IMR-90 (cell line): ENCODE results near the gene TTLL7. TPM values are rescaled to one million over a fixed set of nuclear protein-coding genes. Genes with fewer than 3 reads are reported as not detected.

Source experiments
- ATAC-seq: fragments of 200-7000 bp; cut with Tn5 transposase; 2 replicates; pipeline ENCODE4 v1.9.1; 2020; ENCODE audit warnings: low read depth, mild to moderate bottlenecking, moderate library complexity
- BruUV-seq: library from RNA; stranded (reverse); fragments of 400-500 nt; replicated peaks from 2 replicates; lab custom pipeline; 2021; lab: Mats Ljungman, UMichigan
- CTCF ChIA-PET: fragments of 300-600 bp; formaldehyde crosslinking; extraction: SDS; loops from one replicate; lab custom pipeline; 2021; ENCODE audit warnings: antibody characterized with exemption; lab: Yijun Ruan, JAX
- POLR2A ChIA-PET: fragments of 300-600 bp; sonication (Branson Sonifier 250); formaldehyde crosslinking; loops from one replicate; lab custom pipeline; 2022; ENCODE audit warnings: antibody characterized with exemption; ENCODE audit not compliant: unreplicated experiment; lab: Charles Lee
- DNase-seq: peaks from one replicate; pipeline ENCODE4 v3.0.0; 2013
- H2AFZ ChIP-seq: replicated peaks from 2 replicates; pipeline ENCODE3; 2013; ENCODE audit warnings: low read length, mild to moderate bottlenecking; ENCODE audit not compliant: poor library complexity
- H2AK5ac ChIP-seq: 2 replicates; pipeline ENCODE4 v1.6.1; 2013; ENCODE audit warnings: low read depth, low read length, inconsistent platforms
- H2AK9ac ChIP-seq: replicated peaks from 2 replicates; pipeline ENCODE3; 2013; ENCODE audit warnings: mild to moderate bottlenecking, low read depth, low read length, moderate library complexity; ENCODE audit not compliant: poor library complexity
- H2BK120ac ChIP-seq: 2 replicates; pipeline ENCODE4 v1.6.1; 2013; ENCODE audit warnings: low read depth, low read length, inconsistent platforms
- H2BK15ac ChIP-seq: 3 replicates; pipeline ENCODE4 v1.6.1; 2013; ENCODE audit warnings: low read depth, low read length, inconsistent platforms
- H2BK20ac ChIP-seq: 2 replicates; pipeline ENCODE4 v1.6.1; 2013; ENCODE audit warnings: low read depth, mild to moderate bottlenecking, inconsistent platforms, low read length, moderate library complexity
- H2BK5ac ChIP-seq: 2 replicates; pipeline ENCODE4 v1.6.1; 2013; ENCODE audit warnings: mild to moderate bottlenecking, low read depth, low read length, inconsistent platforms; ENCODE audit not compliant: poor library complexity, severe bottlenecking
- H3K14ac ChIP-seq: replicated peaks from 2 replicates; pipeline ENCODE4 v1.6.1; 2013; ENCODE audit warnings: low read depth, low read length, inconsistent platforms
- H3K18ac ChIP-seq: 2 replicates; pipeline ENCODE4 v1.6.1; 2013; ENCODE audit warnings: low read depth, low read length, control low read depth
- H3K23ac ChIP-seq: 2 replicates; pipeline ENCODE4 v1.6.1; 2013; ENCODE audit warnings: low read depth, low read length, inconsistent platforms
- H3K27ac ChIP-seq: 2 replicates; pipeline ENCODE4 v1.5.1; 2013; ENCODE audit warnings: mild to moderate bottlenecking, control low read depth, low read length; ENCODE audit not compliant: insufficient read depth
- H3K27me3 ChIP-seq: 2 replicates; pipeline ENCODE4 v1.6.1; 2013; ENCODE audit warnings: low read length; ENCODE audit not compliant: control insufficient read depth, insufficient read depth
- H3K36me3 ChIP-seq: 2 replicates; pipeline ENCODE4 v1.6.1; 2013; ENCODE audit warnings: low read length, mixed read lengths; ENCODE audit not compliant: control insufficient read depth, insufficient read depth
- H3K4ac ChIP-seq: 2 replicates; pipeline ENCODE4 v1.6.1; 2013; ENCODE audit warnings: low read depth, low read length, inconsistent platforms
- H3K4me1 ChIP-seq: 2 replicates; pipeline ENCODE4 v1.6.1; 2013; ENCODE audit warnings: low read length, mixed read lengths; ENCODE audit not compliant: control insufficient read depth, insufficient read depth
- H3K4me2 ChIP-seq: 2 replicates; pipeline ENCODE4 v1.6.1; 2013; ENCODE audit warnings: low read depth, mild to moderate bottlenecking, control low read depth, low read length, moderate library complexity
- H3K4me3 ChIP-seq: 2 replicates; pipeline ENCODE4 v1.5.1; 2013; ENCODE audit warnings: low read depth, mild to moderate bottlenecking, control low read depth, low read length, moderate library complexity; ENCODE audit not compliant: insufficient read depth
- H3K56ac ChIP-seq: 2 replicates; pipeline ENCODE4 v1.6.1; 2013; ENCODE audit warnings: low read length, inconsistent platforms; ENCODE audit not compliant: insufficient read depth; ENCODE audit errors: extremely low read depth
- H3K79me1 ChIP-seq, 2 experiments: 2 replicates each; pipeline ENCODE4 v1.6.1; 2013; ENCODE audit warnings: low read length in 2 of 2, inconsistent platforms in 1 of 2, low read depth in 1 of 2
- H3K9ac ChIP-seq: 2 replicates; pipeline ENCODE4 v1.6.1; 2013; ENCODE audit warnings: low read depth, low read length, control low read depth
- H3K9me1 ChIP-seq: 2 replicates; pipeline ENCODE4 v1.6.1; 2013; ENCODE audit warnings: low read length, inconsistent platforms; ENCODE audit not compliant: insufficient read depth
- H3K9me3 ChIP-seq: 2 replicates; pipeline ENCODE4 v1.6.1; 2013; ENCODE audit warnings: low read length; ENCODE audit not compliant: control insufficient read depth, insufficient read depth
- H4K20me1 ChIP-seq: 2 replicates; pipeline ENCODE4 v1.6.1; 2013; ENCODE audit warnings: low read length, inconsistent platforms; ENCODE audit not compliant: insufficient read depth
- H4K5ac ChIP-seq: 2 replicates; pipeline ENCODE4 v1.6.1; 2013; ENCODE audit warnings: mild to moderate bottlenecking, low read depth, low read length, control low read depth
- H4K8ac ChIP-seq, 2 experiments: 2 replicates each; pipeline ENCODE4 v1.6.1; 2013; ENCODE audit warnings: low read depth in 2 of 2, low read length in 2 of 2, control low read depth in 1 of 2, inconsistent platforms in 1 of 2
- H4K91ac ChIP-seq: 2 replicates; pipeline ENCODE4 v1.6.1; 2013; ENCODE audit warnings: low read depth, low read length, inconsistent platforms; ENCODE audit not compliant: insufficient read depth
- CEBPB ChIP-seq: IDR thresholded peaks from 2 replicates; pipeline ENCODE4 v1.6.1; 2012; ENCODE audit warnings: low read depth, low read length, improper control_type of control experiment
- CHD1 ChIP-seq: IDR thresholded peaks from 2 replicates; pipeline ENCODE4 v1.6.1; 2012; ENCODE audit warnings: low read depth, low read length, improper control_type of control experiment
- FOS ChIP-seq: fragments of 150-350 bp; IDR thresholded peaks from 2 replicates; pipeline ENCODE4 v1.6.1; 2016; ENCODE audit warnings: low read depth, low read length
- MAZ ChIP-seq: IDR thresholded peaks from 2 replicates; pipeline ENCODE4 v1.6.1; 2012; ENCODE audit warnings: low read depth, mild to moderate bottlenecking, low read length, improper control_type of control experiment, moderate library complexity, borderline replicate concordance
- POLR2A ChIP-seq: IDR thresholded peaks from 2 replicates; pipeline ENCODE4 v1.6.1; 2012; ENCODE audit warnings: mild to moderate bottlenecking, low read depth, low read length
- RAD21 ChIP-seq: IDR thresholded peaks from 2 replicates; pipeline ENCODE4 v1.6.1; 2012; ENCODE audit warnings: low read length, improper control_type of control experiment
- RCOR1 ChIP-seq: IDR thresholded peaks from 2 replicates; pipeline ENCODE4 v1.6.1; 2012; ENCODE audit warnings: mild to moderate bottlenecking, low read length, improper control_type of control experiment; ENCODE audit not compliant: insufficient replicate concordance
- RFX5 ChIP-seq: IDR thresholded peaks from 2 replicates; pipeline ENCODE4 v1.8.0; 2012; ENCODE audit warnings: low read depth, mild to moderate bottlenecking, low read length, moderate library complexity
- SMC3 ChIP-seq: fragments of 150-350 bp; IDR thresholded peaks from 2 replicates; pipeline ENCODE4 v1.6.1; 2016; ENCODE audit warnings: low read depth, mild to moderate bottlenecking, antibody characterized with exemption, low read length, moderate library complexity
- WGBS, 2 experiments: methylation state at CpG; one replicate each; pipeline versions ENCODE4 v1.1.5 to v1.1.7; 2013; ENCODE audit warnings: missing lambda C conversion rate in 2 of 2; ENCODE audit not compliant: insufficient read length in 1 of 2; ENCODE audit errors: extremely low coverage in 2 of 2; 5-methylcytosine and 5-hydroxymethylcytosine counted together
- dilution Hi-C: fragments of 300-500 bp; cut with HindIII; formaldehyde crosslinking; loops from one replicate; pipeline ENCODE4 v1.14.3; 2018; ENCODE audit warnings: low sequenced_read_pairs; ENCODE audit not compliant: unreplicated experiment
- in situ Hi-C: fragments of 300-500 bp; cut with MboI; formaldehyde crosslinking; loops from 3 replicates; pipeline ENCODE4 v1.14.3; 2019; ENCODE audit warnings: low sequenced_read_pairs, inconsistent platforms, mixed read lengths
- intact Hi-C: fragments of 100-400 bp; cut with micrococcal nuclease; formaldehyde crosslinking; loops from 2 replicates; pipeline ENCODE4 v1.10.0; 2022
- polyA plus RNA-seq, 3 experiments: library from polyadenylated mRNA; depleted of rRNA; stranded (reverse); fragments of >200 nt; gene quantifications; 2 replicates each; pipeline ENCODE4 v1.2.3, GENCODE V29; 2012; ENCODE audit warnings: low replicate concordance in 1 of 3
- total RNA-seq: library from RNA; depleted of rRNA; stranded (reverse); fragments of >200 nt; gene quantifications from 2 replicates; pipeline ENCODE4 v1.2.3, GENCODE V29; 2012

The TTLL7 gene
- total and polyA plus RNA-seq, 2 of the 4 experiments (the other 2 are of a cell fraction), result 5.7 to 8.1 TPM

- no peak overlapping the region for H3K4me3 ChIP-seq
- ATAC-seq, result no peak
- no CpG with 5 or more reads among the region's 2 CpGs for WGBS, 2 experiments
Observed at GRCh38 chr1:83864991-83865390, 133.9 kb downstream of the TTLL7 start.

More at GRCh38 chr1:83864991-83865390, 133.9 kb downstream of the TTLL7 start:
- Histone ChIP-seq H3K36me3 (no peaks in the 10 kb centered on the region), H3K18ac (no peak overlapping the region), H2AK5ac (no peak overlapping the region), H2BK15ac (no peak overlapping the region), H3K9me1 (no peaks in the 10 kb centered on the region), H3K14ac (no peak overlapping the region), H4K20me1 (no peaks in the 10 kb centered on the region), H3K4me2 (no peak overlapping the region), H3K4me1 (no peaks in the 10 kb centered on the region), H2BK20ac (no peak overlapping the region), H2AFZ (no peak overlapping the region), H3K9me3 (no peaks in the 10 kb centered on the region), H3K9ac (no peak overlapping the region), H2BK5ac (no peak overlapping the region), H3K27ac (no peak overlapping the region), H3K56ac (no peak overlapping the region), H2AK9ac (no peak overlapping the region), H2BK120ac (no peak overlapping the region), H3K4ac (no peak overlapping the region), H3K23ac (no peak overlapping the region), H3K79me1 (no peaks in the 10 kb centered on the region), H4K5ac (no peak overlapping the region), H4K91ac (no peak overlapping the region), H3K27me3 (no peaks in the 10 kb centered on the region), H4K8ac (no peak overlapping the region)
- BruUV-seq, result no TSS peak
- in situ Hi-C loops, result no loop called here
- DNase-seq, result no peak
- dilution Hi-C loops, result no loop called here
- TF ChIP-seq MAZ (no peak), CEBPB (no peak), FOS (no peak), RAD21 (no peak), RCOR1 (no peak), RFX5 (no peak), CHD1 (no peak), SMC3 (no peak), POLR2A (no peak)
- POLR2A ChIA-PET, result no interaction called here
- intact Hi-C loops, result no loop called here
- CTCF ChIA-PET, result no interaction called here
